Kidney epithelial cell (primary cell): ENCODE results near the gene MGLL. TPM values are rescaled to one million over a fixed set of nuclear protein-coding genes. Genes with fewer than 3 reads are reported as not detected.

Source experiments
- DNase-seq: peaks from one replicate; pipeline ENCODE4 v3.0.0-alpha.2; 2010; ENCODE audit warnings: low read depth
- H3K27me3 ChIP-seq: 2 replicates; pipeline ENCODE4 v1.6.0; 2011; ENCODE audit warnings: low read length; ENCODE audit not compliant: control insufficient read depth, insufficient read depth
- H3K36me3 ChIP-seq: 2 replicates; pipeline ENCODE4 v1.5.1; 2011; ENCODE audit warnings: low read length; ENCODE audit not compliant: control insufficient read depth, insufficient read depth
- H3K4me3 ChIP-seq: 2 replicates; pipeline ENCODE4 v1.5.1; 2011; ENCODE audit warnings: low read depth, mild to moderate bottlenecking, control low read depth, low read length
- CTCF ChIP-seq: IDR thresholded peaks from 2 replicates; pipeline ENCODE4 v1.5.1; 2011; ENCODE audit warnings: mild to moderate bottlenecking, moderate library complexity, low read length, control low read depth, inconsistent platforms; ENCODE audit not compliant: insufficient read depth, poor library complexity, severe bottlenecking
- total RNA-seq: library from RNA; depleted of rRNA; stranded (reverse); fragments of >200 nt; gene quantifications from 2 replicates; pipeline ENCODE4 v1.2.3, GENCODE V29; 2015

Gene MGLL
- total RNA-seq, 1 donor from 2014 or later = 71.8 TPM

- H3K36me3 ChIP-seq = no peaks in the 10 kb centered on the region
- no peaks in the 10 kb centered on the region for H3K27me3 ChIP-seq
- TF ChIP-seq CTCF = no peak
- no peak overlapping the region for H3K4me3 ChIP-seq
- DNase-seq = no peak
Observed at GRCh38 chr3:127796045-127796830, 26.1 kb downstream of the MGLL start.

GRCh38 chr3:127794972-127795371 lies 27.3 kb downstream of the MGLL start:
- DNase-seq = no peak
- no peak overlapping the region for H3K4me3 ChIP-seq
- no peak for TF ChIP-seq CTCF

GRCh38 chr3:127794402-127794801 lies 27.9 kb downstream of the MGLL start:
- no peak for DNase-seq

More at GRCh38 chr3:127794972-127795371, 27.3 kb downstream of the MGLL start:
- Histone ChIP-seq H3K36me3 (no peaks in the 10 kb centered on the region), H3K27me3 (no peaks in the 10 kb centered on the region)

GRCh38 chr3:127792541-127793292 lies 29.6 kb downstream of the MGLL start:
- Histone ChIP-seq H3K4me3 (no peak overlapping the region), H3K27me3 (no peaks in the 10 kb centered on the region), H3K36me3 (no peaks in the 10 kb centered on the region)
- no peak for TF ChIP-seq CTCF
- peak; percentile 78 for DNase-seq

More at GRCh38 chr3:127794402-127794801, 27.9 kb downstream of the MGLL start:
- no peak for TF ChIP-seq CTCF
- Histone ChIP-seq H3K27me3 (no peaks in the 10 kb centered on the region), H3K36me3 (no peaks in the 10 kb centered on the region), H3K4me3 (no peak overlapping the region)

- peak; percentile 41 for DNase-seq
- H3K27me3 ChIP-seq = no peaks in the 10 kb centered on the region
- TF ChIP-seq CTCF = peak; percentile 36
- H3K4me3 ChIP-seq = no peak overlapping the region
- no peaks in the 10 kb centered on the region for H3K36me3 ChIP-seq
Observed at GRCh38 chr3:127791221-127791913, 30.9 kb downstream of the MGLL start.
